BLaER1 treated with 17β-estradiol and CSF1 and Interleukin-3, amounts not matched to agents 10 nM and 100 nM (cell line): ENCODE measurements around the gene PRPF19.
A peak's percentile ranks its signal among the peaks of the same experiment; 100 is the strongest.

Experiments
- H3K27ac ChIP-seq, 11 experiments: shearing (Covaris generic); formaldehyde crosslinking; 2 replicates each; pipeline ENCODE4 v1.8.1; 2022
- H3K27me3 ChIP-seq, 11 experiments: shearing (Covaris generic); formaldehyde crosslinking; 2 replicates each; pipeline ENCODE4 v1.8.1; 2022
- H3K36me3 ChIP-seq, 11 experiments: shearing (Covaris generic); formaldehyde crosslinking; 2 replicates each; pipeline ENCODE4 v1.8.1; 2022
- H3K4me1 ChIP-seq, 10 experiments: shearing (Covaris generic); formaldehyde crosslinking; 2 replicates each; pipeline ENCODE4 v1.8.1; 2022
- H3K4me2 ChIP-seq, 11 experiments: shearing (Covaris generic); formaldehyde crosslinking; 2 replicates each; pipeline ENCODE4 v1.8.1; 2022
- H3K4me3 ChIP-seq, 10 experiments: shearing (Covaris generic); formaldehyde crosslinking; 2 replicates each; pipeline ENCODE4 v1.8.1; 2022
- H3K9ac ChIP-seq, 11 experiments: shearing (Covaris generic); formaldehyde crosslinking; 2 replicates each; pipeline ENCODE4 v1.8.1; 2022
- H3K9me3 ChIP-seq, 11 experiments: shearing (Covaris generic); formaldehyde crosslinking; replicated peaks in 1 of 11; 2 replicates each; pipeline ENCODE4 v1.8.1; 2022
- H4K20me1 ChIP-seq, 11 experiments: shearing (Covaris generic); formaldehyde crosslinking; 2 replicates each; pipeline ENCODE4 v1.8.1; 2022
- Cebpa-rat ChIP-seq, 11 experiments: shearing (Covaris generic); IDR thresholded peaks; 2 replicates each; pipeline ENCODE4 v1.8.1; 2022

PRPF19 gene

GRCh38 chr11:60918939-60919265, 12.5 kb upstream of the PRPF19 start:
- Histone ChIP-seq H3K4me1 (peaks cover 45 to 73% (median 66%) of the 10 kb centered on the region in 10 experiments), H3K9me3 (no peaks in the 10 kb centered on the region), H3K9ac (peak overlapping the region in 1 of 11 experiments; percentile 22; a peak in 1 of 22 replicates), H4K20me1 (peaks cover 33 to 92% (median 83%) of the 10 kb centered on the region in 11 experiments; a peak in 21 of 22 replicates), H3K4me3 (no peak overlapping the region), H3K36me3 (peaks cover 38 to 80% (median 64%) of the 10 kb centered on the region in 11 experiments), H3K27me3 (peaks cover 11 to 28% (median 19%) of the 10 kb centered on the region in 11 experiments), H3K27ac (peak overlapping the region in 2 of 11 experiments; percentile 32 to 55; a peak in 3 of 22 replicates), H3K4me2 (peak overlapping the region; percentile 2 to 94 (median 65); a peak in 15 of 22 replicates)
- TF ChIP-seq Cebpa-rat (IDR thresholded peaks at IDR 0.05) = no peak

- H3K9ac ChIP-seq = no peak overlapping the region
- H4K20me1 ChIP-seq = peaks cover 33 to 87% (median 78%) of the 10 kb centered on the region in 11 experiments; a peak in 21 of 22 replicates
- no peak for TF ChIP-seq Cebpa-rat (IDR thresholded peaks at IDR 0.05)
- H3K4me3 ChIP-seq = no peak overlapping the region
- H3K27ac ChIP-seq = peak overlapping the region in 2 of 11 experiments; percentile 32 to 55; a peak in 3 of 22 replicates
- peaks cover 6 to 23% (median 14%) of the 10 kb centered on the region in 11 experiments for H3K27me3 ChIP-seq
- peaks cover 42 to 70% (median 62%) of the 10 kb centered on the region in 10 experiments for H3K4me1 ChIP-seq
- no peaks in the 10 kb centered on the region for H3K9me3 ChIP-seq
- peak overlapping the region; percentile 2 to 94 (median 65); a peak in 15 of 22 replicates for H3K4me2 ChIP-seq
- H3K36me3 ChIP-seq = peaks cover 36 to 75% (median 60%) of the 10 kb centered on the region in 11 experiments
Observed at GRCh38 chr11:60918251-60918938, 12.0 kb upstream of the PRPF19 start.

GRCh38 chr11:60917267-60917666, 10.9 kb upstream of the PRPF19 start:
- Histone ChIP-seq H3K27ac (no peak overlapping the region), H3K27me3 (peaks cover 0 to 11% (median 3%) of the 10 kb centered on the region in 11 experiments; a peak in 10 of 22 replicates), H3K4me1 (peaks cover 42 to 73% (median 69%) of the 10 kb centered on the region in 10 experiments), H4K20me1 (peaks cover 25 to 76% (median 66%) of the 10 kb centered on the region in 11 experiments; a peak in 21 of 22 replicates), H3K4me3 (no peak overlapping the region), H3K9ac (peak overlapping the region in 3 of 11 experiments; percentile 1 to 88 (median 21); a peak in 1 of 22 replicates), H3K36me3 (peaks cover 26 to 64% (median 49%) of the 10 kb centered on the region in 11 experiments), H3K4me2 (peak overlapping the region; percentile 87 to 98 (median 97); a peak in 19 of 22 replicates), H3K9me3 (no peaks in the 10 kb centered on the region)
- no peak for TF ChIP-seq Cebpa-rat (IDR thresholded peaks at IDR 0.05)

GRCh38 chr11:60916669-60917206, 10.4 kb upstream of the PRPF19 start:
- Histone ChIP-seq H3K27ac (peak overlapping the region in 1 of 11 experiments; percentile 89; a peak in 1 of 22 replicates), H3K36me3 (peaks cover 21 to 58% (median 44%) of the 10 kb centered on the region in 11 experiments), H4K20me1 (peaks cover 25 to 71% (median 61%) of the 10 kb centered on the region in 11 experiments; a peak in 21 of 22 replicates), H3K9ac (peak overlapping the region in 7 of 11 experiments; percentile 1 to 89 (median 31); a peak in 8 of 22 replicates), H3K4me1 (peaks cover 43 to 76% (median 71%) of the 10 kb centered on the region in 10 experiments), H3K4me2 (peak overlapping the region; percentile 87 to 98 (median 97)), H3K9me3 (no peaks in the 10 kb centered on the region), H3K4me3 (no peak overlapping the region), H3K27me3 (peaks cover 0 to 6% (median 0%) of the 10 kb centered on the region in 11 experiments; a peak in 4 of 22 replicates)
- no peak for TF ChIP-seq Cebpa-rat (IDR thresholded peaks at IDR 0.05)

GRCh38 chr11:60915248-60915914, 9.0 kb upstream of the PRPF19 start:
- Histone ChIP-seq H3K4me2 (peak overlapping the region; percentile 87 to 98 (median 97)), H3K36me3 (peaks cover 7 to 45% (median 30%) of the 10 kb centered on the region in 11 experiments), H3K4me1 (peaks cover 56 to 89% (median 82%) of the 10 kb centered on the region in 10 experiments), H3K27me3 (no peaks in the 10 kb centered on the region), H3K4me3 (peak overlapping the region; percentile 73 to 90 (median 84)), H3K9me3 (no peaks in the 10 kb centered on the region), H4K20me1 (peaks cover 25 to 57% (median 48%) of the 10 kb centered on the region in 11 experiments; a peak in 21 of 22 replicates), H3K27ac (peak overlapping the region; percentile 11 to 94 (median 87); a peak in 20 of 22 replicates), H3K9ac (peak overlapping the region; percentile 79 to 92 (median 88))
- TF ChIP-seq Cebpa-rat (IDR thresholded peaks at IDR 0.05) = no peak

GRCh38 chr11:60914633-60915247, 8.4 kb upstream of the PRPF19 start:
- Histone ChIP-seq H3K4me2 (peak overlapping the region; percentile 87 to 98 (median 97)), H3K27me3 (no peaks in the 10 kb centered on the region), H3K9me3 (peaks cover under 1 to 5% (median 4%) of the 10 kb centered on the region in 11 experiments; a peak in 19 of 22 replicates), H4K20me1 (peaks cover 24 to 51% (median 42%) of the 10 kb centered on the region in 11 experiments; a peak in 21 of 22 replicates), H3K4me3 (peak overlapping the region; percentile 73 to 90 (median 84)), H3K36me3 (peaks cover 1 to 38% (median 24%) of the 10 kb centered on the region in 11 experiments; a peak in 18 of 22 replicates), H3K4me1 (peaks cover 63 to 89% (median 86%) of the 10 kb centered on the region in 10 experiments), H3K27ac (peak overlapping the region; percentile 80 to 94 (median 87); a peak in 21 of 22 replicates), H3K9ac (peak overlapping the region; percentile 79 to 92 (median 88))
- no peak for TF ChIP-seq Cebpa-rat (IDR thresholded peaks at IDR 0.05)

GRCh38 chr11:60913793-60914632, 7.6 kb upstream of the PRPF19 start, which contains the start of gene TMEM109:
TMEM109 (plus strand) TSS chr11:60914158; CDS start chr11:60919694, 5,536 bp downstream.
- H3K4me3 ChIP-seq = peak within 1 kb of the TSS; percentile 73 to 90 (median 84)
- H3K9me3 ChIP-seq = peaks cover 7 to 12% (median 11%) of the 10 kb centered on the region in 11 experiments; a peak in 20 of 22 replicates
- peak within 1 kb of the TSS; percentile 79 to 92 (median 88) for H3K9ac ChIP-seq
- peak within 1 kb of the TSS; percentile 87 to 98 (median 97) for H3K4me2 ChIP-seq
- no peak for TF ChIP-seq Cebpa-rat (IDR thresholded peaks at IDR 0.05)
- H3K36me3 ChIP-seq = peaks cover 0 to 31% (median 21%) of the 10 kb centered on the region in 11 experiments; a peak in 13 of 22 replicates
- H3K27ac ChIP-seq = peak within 1 kb of the TSS; percentile 80 to 94 (median 87)
- H3K4me1 ChIP-seq = peaks cover 65 to 89% (median 85%) of the 10 kb centered on the region in 10 experiments
- H4K20me1 ChIP-seq = peaks cover 19 to 43% (median 35%) of the 10 kb centered on the region in 11 experiments; a peak in 21 of 22 replicates
- H3K27me3 ChIP-seq = no peaks in the 10 kb centered on the region
